ENCODE data around the gene DENND4C. TPM values are rescaled to one million over a fixed set of nuclear protein-coding genes. Genes with fewer than 3 reads are reported as not detected.
A peak's percentile ranks its signal among the peaks of the same experiment; 100 is the strongest.
"Not testable (repeated sequence)": the region's sequence is repeated elsewhere in the genome, so short reads cannot be mapped to it uniquely, and the experiment has no call there.

The DENND4C gene
- total RNA-seq, 3 donors from 2014 or later (not counting 1 experiment from before 2014, with no cell fraction given) = 82.6 to 115 (median 100) TPM

- Histone ChIP-seq H3K9me3 (ENCODE audit: control insufficient read depth, insufficient read depth, low read length) (no peaks in the 10 kb centered on the region), H3K27ac (ENCODE audit: low read length) (no peak overlapping the region), H3K4me3 (ENCODE audit: low read length) (no peak overlapping the region), H3K27me3 (ENCODE audit: control insufficient read depth, insufficient read depth, low read length) (no peaks in the 10 kb centered on the region), H3K4me1 (ENCODE audit: control insufficient read depth, insufficient read depth, low read length) (peaks cover 18% of the 10 kb centered on the region), H3K36me3 (ENCODE audit: control insufficient read depth, insufficient read depth, low read length) (no peaks in the 10 kb centered on the region)
- H3K4me3 Mint-ChIP-seq = peak overlapping the region; percentile 98
- no peak for TF ChIP-seq CTCF (IDR thresholded peaks at IDR 0.05)
- no peak overlapping the region for H3K27ac Mint-ChIP-seq
- peaks cover 10 to 18% of the 10 kb centered on the region in 2 donors for H3K4me1 Mint-ChIP-seq
- no peaks in the 10 kb centered on the region for H3K9me3 Mint-ChIP-seq
- 100% methylated on average over 2 of the region's 2 CpGs for WGBS (ENCODE audit: insufficient coverage)
- no peaks in the 10 kb centered on the region for H3K36me3 Mint-ChIP-seq
- peaks cover 0 to 4% of the 10 kb centered on the region in 2 donors for H3K27me3 Mint-ChIP-seq (ENCODE audit: low read depth in 2 of 2)
- intact Hi-C loops (cut with micrococcal nuclease) = no loop called here
- no peak for DNase-seq
- ATAC-seq = no peak
These were observed 180.1 kb downstream of the DENND4C start for GRCh38 chr9:19410594-19410993.

GRCh38 chr9:19411316-19411715 is 180.8 kb downstream of the DENND4C start:
- H3K27me3 Mint-ChIP-seq (ENCODE audit: low read depth in 2 of 2) = peaks cover 0 to 4% of the 10 kb centered on the region in 2 donors
- Histone ChIP-seq H3K4me3 (ENCODE audit: low read length) (no peak overlapping the region), H3K27ac (ENCODE audit: low read length) (no peak overlapping the region), H3K27me3 (ENCODE audit: control insufficient read depth, insufficient read depth, low read length) (no peaks in the 10 kb centered on the region), H3K9me3 (ENCODE audit: control insufficient read depth, insufficient read depth, low read length) (no peaks in the 10 kb centered on the region), H3K4me1 (ENCODE audit: control insufficient read depth, insufficient read depth, low read length) (peaks cover 18% of the 10 kb centered on the region), H3K36me3 (ENCODE audit: control insufficient read depth, insufficient read depth, low read length) (no peaks in the 10 kb centered on the region)
- no peaks in the 10 kb centered on the region for H3K9me3 Mint-ChIP-seq
- no peak overlapping the region for H3K4me3 Mint-ChIP-seq
- no peak for TF ChIP-seq CTCF (IDR thresholded peaks at IDR 0.05)
- peaks cover 10 to 18% of the 10 kb centered on the region in 2 donors for H3K4me1 Mint-ChIP-seq
- no peak overlapping the region for H3K27ac Mint-ChIP-seq
- 92% methylated on average over 6 of the region's 8 CpGs for WGBS (ENCODE audit: insufficient coverage)
- DNase-seq (no peak), ATAC-seq (no peak)
- intact Hi-C loops (cut with micrococcal nuclease) = no loop called here
- no peaks in the 10 kb centered on the region for H3K36me3 Mint-ChIP-seq

GRCh38 chr9:19413456-19413855 is 183.0 kb downstream of the DENND4C start:
- H3K27ac Mint-ChIP-seq; H3K4me3 ChIP-seq (ENCODE audit: low read length); intact Hi-C loops (cut with micrococcal nuclease); H3K36me3 Mint-ChIP-seq; H3K36me3 ChIP-seq (ENCODE audit: control insufficient read depth, insufficient read depth, low read length); ATAC-seq; H3K27me3 ChIP-seq (ENCODE audit: control insufficient read depth, insufficient read depth, low read length); DNase-seq; H3K9me3 Mint-ChIP-seq; H3K27me3 Mint-ChIP-seq (ENCODE audit: low read depth in 2 of 2); H3K4me3 Mint-ChIP-seq; H3K9me3 ChIP-seq (ENCODE audit: control insufficient read depth, insufficient read depth, low read length); H3K27ac ChIP-seq (ENCODE audit: low read length): not testable (repeated sequence)
- WGBS (ENCODE audit: insufficient coverage) = 87% methylated on average over 3 of the region's 3 CpGs
- H3K4me1 Mint-ChIP-seq = peaks cover 10 to 12% of the 10 kb centered on the region in 2 donors
- H3K4me1 ChIP-seq (ENCODE audit: control insufficient read depth, insufficient read depth, low read length) = peaks cover 13% of the 10 kb centered on the region

GRCh38 chr9:19416143-19416542 is 185.7 kb downstream of the DENND4C start:
- Mint-ChIP-seq H3K9me3 (no peaks in the 10 kb centered on the region), H3K4me3 (no peak overlapping the region), H3K36me3 (no peaks in the 10 kb centered on the region), H3K27ac (no peak overlapping the region), H3K27me3 (ENCODE audit: low read depth in 2 of 2) (peaks cover 0 to 4% of the 10 kb centered on the region in 2 donors), H3K4me1 (no peaks in the 10 kb centered on the region)
- DNase-seq (no peak), ATAC-seq (no peak)
- intact Hi-C loops (cut with micrococcal nuclease) = no loop called here
- no peak overlapping the region for H3K27ac ChIP-seq (ENCODE audit: low read length)
- no peaks in the 10 kb centered on the region for H3K9me3 ChIP-seq (ENCODE audit: control insufficient read depth, insufficient read depth, low read length)
- H3K4me1 ChIP-seq (ENCODE audit: control insufficient read depth, insufficient read depth, low read length) = no peaks in the 10 kb centered on the region
- TF ChIP-seq CTCF (IDR thresholded peaks at IDR 0.05) = no peak
- 94% methylated on average over 2 of the region's 2 CpGs for WGBS (ENCODE audit: insufficient coverage)
- H3K4me3 ChIP-seq (ENCODE audit: low read length) = no peak overlapping the region
- H3K36me3 ChIP-seq (ENCODE audit: control insufficient read depth, insufficient read depth, low read length) = no peaks in the 10 kb centered on the region
- H3K27me3 ChIP-seq (ENCODE audit: control insufficient read depth, insufficient read depth, low read length) = no peaks in the 10 kb centered on the region
